Activated CD8-positive, alpha-beta memory T cell treated with anti-CD3 and anti-CD28 coated beads, Interleukin-2, amount 10 ng/mL, durations not matched to agents 7 days and 5 days (primary cell): Measurements from ENCODE around the gene POLE. TPM values are rescaled to one million over a fixed set of nuclear protein-coding genes. Genes with fewer than 3 reads are reported as not detected.
A peak's percentile ranks its signal among the peaks of the same experiment; 100 is the strongest.

ENCODE experiments used
- ATAC-seq: fragments of 150-1000 bp; cut with Tn5 transposase; one replicate; pipeline ENCODE4 v1.10.0; 2021; ENCODE audit warnings: moderate library complexity
- CTCF ChIA-PET: fragments of 350-600 bp; sonication (Branson Sonifier 250); formaldehyde crosslinking; loops from one replicate; lab custom pipeline; 2021; ENCODE audit warnings: antibody characterized with exemption; lab: Charles Lee
- DNase-seq: peaks from one replicate; pipeline ENCODE4 v3.0.0-alpha.2; 2020
- H3K27ac Mint-ChIP-seq: one replicate; pipeline ENCODE4 v1.8.0; 2021; ENCODE audit warnings: mild to moderate bottlenecking, mixed read lengths
- H3K27me3 Mint-ChIP-seq: one replicate; pipeline ENCODE4 v1.8.0; 2021; ENCODE audit warnings: mixed read lengths
- H3K36me3 Mint-ChIP-seq: one replicate; pipeline ENCODE4 v1.8.0; 2021; ENCODE audit warnings: mild to moderate bottlenecking, mixed read lengths
- H3K4me1 Mint-ChIP-seq: one replicate; pipeline ENCODE4 v1.8.0; 2021; ENCODE audit warnings: mixed read lengths
- H3K4me3 Mint-ChIP-seq: one replicate; pipeline ENCODE4 v1.8.0; 2021; ENCODE audit warnings: mild to moderate bottlenecking, moderate library complexity, mixed read lengths
- H3K9me3 Mint-ChIP-seq: one replicate; pipeline ENCODE4 v1.8.0; 2022; ENCODE audit warnings: low read depth, mixed read lengths
- total RNA-seq, 2 experiments: library from RNA; stranded (reverse); gene quantifications; one replicate each; pipeline ENCODE4 v1.2.3, GENCODE V29; 2021

POLE gene
- total RNA-seq, 2 experiments from 2014 or later, result 170 to 221 TPM

- Mint-ChIP-seq H3K27me3 (no peaks in the 10 kb centered on the region), H3K36me3 (peaks cover 22% of the 10 kb centered on the region), H3K9me3 (no peaks in the 10 kb centered on the region), H3K4me3 (peak overlapping the region; percentile 43), H3K27ac (no peak overlapping the region), H3K4me1 (peaks cover 19% of the 10 kb centered on the region)
- CTCF ChIA-PET, result no interaction called here
- ATAC-seq (no peak), DNase-seq (no peak)
Measured at GRCh38 chr12:132689227-132689626, 2.1 kb upstream of the POLE start.

GRCh38 chr12:132686825-132687210 lies 324 bp downstream of the POLE start:
- peak; percentile 63 for ATAC-seq
- peak overlapping the region; percentile 63 for H3K4me3 Mint-ChIP-seq
- no peaks in the 10 kb centered on the region for H3K27me3 Mint-ChIP-seq
- H3K4me1 Mint-ChIP-seq, result peaks cover 26% of the 10 kb centered on the region
- H3K9me3 Mint-ChIP-seq, result no peaks in the 10 kb centered on the region
- H3K36me3 Mint-ChIP-seq, result peaks cover 32% of the 10 kb centered on the region
- peak overlapping the region; percentile 65 for H3K27ac Mint-ChIP-seq
- CTCF ChIA-PET, result no interaction called here
- DNase-seq, result peak; percentile 48

- Mint-ChIP-seq H3K9me3 (no peaks in the 10 kb centered on the region), H3K27me3 (no peaks in the 10 kb centered on the region), H3K36me3 (peaks cover 31% of the 10 kb centered on the region), H3K4me3 (peak overlapping the region; percentile 63), H3K27ac (peak overlapping the region; percentile 5), H3K4me1 (peaks cover 32% of the 10 kb centered on the region)
- no peak for ATAC-seq
- no peak for DNase-seq
- CTCF ChIA-PET, result interaction anchor here (0.9 to 1.2 kb wide), 3 partner anchors 28 to 71 kb away, joined by 3 read pairs; no protein-coding TSS in a partner anchor
Measured at GRCh38 chr12:132685400-132685799, 1.7 kb downstream of the POLE start.

- CTCF ChIA-PET, result no interaction called here
- no peak for ATAC-seq
- H3K4me1 Mint-ChIP-seq, result peaks cover 6% of the 10 kb centered on the region
- peaks cover 62% of the 10 kb centered on the region for H3K36me3 Mint-ChIP-seq
- H3K27me3 Mint-ChIP-seq, result no peaks in the 10 kb centered on the region
- no peak overlapping the region for H3K27ac Mint-ChIP-seq
- DNase-seq, result no peak
- no peak overlapping the region for H3K4me3 Mint-ChIP-seq
- H3K9me3 Mint-ChIP-seq, result no peaks in the 10 kb centered on the region
Measured at GRCh38 chr12:132677492-132677891, 9.7 kb downstream of the POLE start.

- Mint-ChIP-seq H3K27ac (no peak overlapping the region), H3K36me3 (peaks cover 61% of the 10 kb centered on the region), H3K4me1 (peaks cover 3% of the 10 kb centered on the region), H3K4me3 (no peak overlapping the region), H3K27me3 (no peaks in the 10 kb centered on the region), H3K9me3 (no peaks in the 10 kb centered on the region)
- DNase-seq, result no peak
- ATAC-seq, result no peak
- CTCF ChIA-PET, result no interaction called here
Measured at GRCh38 chr12:132675757-132676432, 11.2 kb downstream of the POLE start.

- no peak for DNase-seq
- Mint-ChIP-seq H3K27me3 (no peaks in the 10 kb centered on the region), H3K4me3 (no peak overlapping the region), H3K27ac (no peak overlapping the region), H3K9me3 (no peaks in the 10 kb centered on the region), H3K4me1 (no peaks in the 10 kb centered on the region), H3K36me3 (peaks cover 55% of the 10 kb centered on the region)
- no peak for ATAC-seq
- CTCF ChIA-PET, result no interaction called here
Measured at GRCh38 chr12:132674561-132674960, 12.6 kb downstream of the POLE start.

- CTCF ChIA-PET, result no interaction called here
- Mint-ChIP-seq H3K27me3 (no peaks in the 10 kb centered on the region), H3K4me1 (no peaks in the 10 kb centered on the region), H3K36me3 (peaks cover 54% of the 10 kb centered on the region), H3K4me3 (no peak overlapping the region), H3K9me3 (no peaks in the 10 kb centered on the region), H3K27ac (no peak overlapping the region)
- no peak for DNase-seq
- no peak for ATAC-seq
Measured at GRCh38 chr12:132673288-132674179, 13.6 kb downstream of the POLE start.

- CTCF ChIA-PET, result no interaction called here
- no peak for ATAC-seq
- no peak overlapping the region for H3K27ac Mint-ChIP-seq
- H3K36me3 Mint-ChIP-seq, result peaks cover 56% of the 10 kb centered on the region
- DNase-seq, result no peak
- H3K9me3 Mint-ChIP-seq, result no peaks in the 10 kb centered on the region
- H3K4me1 Mint-ChIP-seq, result no peaks in the 10 kb centered on the region
- H3K4me3 Mint-ChIP-seq, result no peak overlapping the region
- no peaks in the 10 kb centered on the region for H3K27me3 Mint-ChIP-seq
Measured at GRCh38 chr12:132672678-132673077, 14.5 kb downstream of the POLE start.

- Mint-ChIP-seq H3K9me3 (no peaks in the 10 kb centered on the region), H3K4me1 (no peaks in the 10 kb centered on the region), H3K27ac (no peak overlapping the region), H3K4me3 (no peak overlapping the region), H3K27me3 (no peaks in the 10 kb centered on the region), H3K36me3 (peaks cover 54% of the 10 kb centered on the region)
- CTCF ChIA-PET, result no interaction called here
- ATAC-seq (no peak), DNase-seq (no peak)
Measured at GRCh38 chr12:132672116-132672515, 15.0 kb downstream of the POLE start.

GRCh38 chr12:132669166-132669879 lies 17.8 kb downstream of the POLE start:
- no peaks in the 10 kb centered on the region for H3K27me3 Mint-ChIP-seq

GRCh38 chr12:132668191-132669088 lies 18.7 kb downstream of the POLE start:
- DNase-seq (no peak), ATAC-seq (no peak)
- peaks cover 58% of the 10 kb centered on the region for H3K36me3 Mint-ChIP-seq
- H3K4me1 Mint-ChIP-seq, result peaks cover 9% of the 10 kb centered on the region
- H3K9me3 Mint-ChIP-seq, result no peaks in the 10 kb centered on the region
- no peak overlapping the region for H3K27ac Mint-ChIP-seq
- H3K27me3 Mint-ChIP-seq, result no peaks in the 10 kb centered on the region
- CTCF ChIA-PET, result interaction anchor here (1.5 kb wide), 1 partner anchor 30 kb away, joined by 3 read pairs; no protein-coding TSS in a partner anchor
- H3K4me3 Mint-ChIP-seq, result no peak overlapping the region

More at GRCh38 chr12:132669166-132669879, 17.8 kb downstream of the POLE start:
- no peak overlapping the region for H3K4me3 Mint-ChIP-seq
- H3K36me3 Mint-ChIP-seq, result peaks cover 56% of the 10 kb centered on the region
- H3K9me3 Mint-ChIP-seq, result no peaks in the 10 kb centered on the region
- peaks cover 2% of the 10 kb centered on the region for H3K4me1 Mint-ChIP-seq
- no peak for DNase-seq
- no peak for ATAC-seq
- CTCF ChIA-PET, result interaction anchor here (1.5 kb wide), 1 partner anchor 31 kb away, joined by 3 read pairs; no protein-coding TSS in a partner anchor
- no peak overlapping the region for H3K27ac Mint-ChIP-seq

- ATAC-seq (no peak), DNase-seq (no peak)
- no peaks in the 10 kb centered on the region for H3K27me3 Mint-ChIP-seq
- H3K27ac Mint-ChIP-seq, result no peak overlapping the region
- H3K4me3 Mint-ChIP-seq, result no peak overlapping the region
- H3K4me1 Mint-ChIP-seq, result peaks cover 27% of the 10 kb centered on the region
- H3K36me3 Mint-ChIP-seq, result peaks cover 67% of the 10 kb centered on the region
- CTCF ChIA-PET, result no interaction called here
- no peaks in the 10 kb centered on the region for H3K9me3 Mint-ChIP-seq
Measured at GRCh38 chr12:132665794-132666193, 21.3 kb downstream of the POLE start.
